ENCODE data around the gene TMC7. TPM values are rescaled to one million over a fixed set of nuclear protein-coding genes. Genes with fewer than 3 reads are reported as not detected.

Gene TMC7
- total and polyA plus RNA-seq, 2 of the 8 experiments (the other 6 are each of a cell fraction or from before 2014, with no cell fraction given) = 2.3 to 2.6 TPM

GRCh38 chr16:19008245-19009169, 24.8 kb downstream of the TMC7 start:
- Histone ChIP-seq H3K9me3 (ENCODE audit: insufficient read depth in 2 of 2, low read depth in 1 of 2, low read length in 1 of 2) (peaks cover 4 to 5% of the 10 kb centered on the region in 2 experiments; a peak in 2 of 4 replicates), H3K4me1 (replicated peaks in 1 of 4; ENCODE audit: control insufficient read depth in 3 of 4, insufficient read depth in 4 of 4, low read length in 3 of 4) (peaks cover 0 to 14% (median 5%) of the 10 kb centered on the region in 4 experiments), H3K4ac (replicated peaks; ENCODE audit: insufficient read length, low read depth, low read length) (no peak overlapping the region), H3K36me3 (ENCODE audit: control insufficient read depth in 2 of 4, insufficient read depth in 4 of 4, low read length in 3 of 4) (peaks cover 0 to 6% (median 2%) of the 10 kb centered on the region in 4 experiments; a peak in 2 of 8 replicates), H3K27ac (ENCODE audit: low read depth, low read length) (no peak overlapping the region), H2BK12ac (ENCODE audit: low read depth, low read length) (no peak overlapping the region), H2BK120ac (replicated peaks; ENCODE audit: low read depth, low read length) (no peak overlapping the region), H3K79me2 (ENCODE audit: control insufficient read depth in 1 of 2, insufficient read depth in 2 of 2, low read length in 2 of 2) (no peaks in the 10 kb centered on the region), H3K79me1 (ENCODE audit: low read depth, low read length) (no peaks in the 10 kb centered on the region), H3K23me2 (ENCODE audit: low read depth, low read length) (no peaks in the 10 kb centered on the region), H4K8ac (ENCODE audit: extremely low read depth, insufficient read depth, low read length) (peak overlapping the region; percentile 65; the same call in 1 of the 2 replicates), H3K4me3 (ENCODE audit: extremely low read depth in 1 of 4, insufficient read depth in 2 of 4, low read depth in 3 of 4, low read length in 4 of 4) (no peak overlapping the region), H4K91ac (replicated peaks; ENCODE audit: insufficient read length, low read length) (no peak overlapping the region), H2AK5ac (ENCODE audit: low read depth, low read length) (no peak overlapping the region; the same call in 1 of the 2 replicates), H3K9ac (replicated peaks in 1 of 4; ENCODE audit: extremely low read depth in 1 of 4, low read depth in 3 of 4, low read length in 3 of 4) (no peak overlapping the region), H3K14ac (ENCODE audit: insufficient read length) (no peak overlapping the region), H3K27me3 (replicated peaks in 1 of 4; ENCODE audit: control insufficient read depth in 3 of 4, extremely low read depth in 1 of 4, insufficient read depth in 3 of 4, low read length in 3 of 4) (no peaks in the 10 kb centered on the region), H4K5ac (ENCODE audit: insufficient read length, low read depth, low read length) (no peak overlapping the region), H4K20me1 (replicated peaks in 1 of 2; ENCODE audit: control insufficient read depth in 1 of 2, insufficient read depth in 2 of 2, low read length in 2 of 2) (no peaks in the 10 kb centered on the region), H3K23ac (ENCODE audit: insufficient read length) (no peak overlapping the region), H2AFZ (ENCODE audit: low read length) (no peak overlapping the region), H2BK20ac (ENCODE audit: low read length) (no peak overlapping the region), H3K4me2 (ENCODE audit: insufficient read depth in 1 of 2, low read depth in 2 of 2, low read length in 2 of 2) (no peak overlapping the region), H3K18ac (ENCODE audit: extremely low read depth, low read length) (no peak overlapping the region), H3K56ac (replicated peaks; ENCODE audit: insufficient read length, low read depth, low read length) (no peak overlapping the region), H2BK15ac (ENCODE audit: low read length) (peak overlapping the region; percentile 21; the same call in 1 of the 2 replicates), H2BK5ac (ENCODE audit: low read depth, low read length) (0 out of 2 replicates have a peak overlapping the region, but pooled peaks have one; percentile 45)
- FAIRE-seq (no peak), DNase-seq (ENCODE audit: low read depth in 1 of 2, low spot score in 2 of 2) (no peak)
- 89% methylated on average over 7 of the region's 7 CpGs; no CpG with 5 or more reads in 1 of the 2 experiments for WGBS, 2 experiments (ENCODE audit: extremely low coverage in 1 of 2, insufficient coverage in 1 of 2, insufficient read length in 1 of 2, insufficient replicate concordance in 2 of 2, low coverage in 1 of 2, low lambda C conversion rate in 2 of 2, missing lambda C conversion rate in 1 of 2)
- ChIA-PET POLR2A (ENCODE audit: partially characterized antibody) (interaction anchor here (0.6 kb wide), 1 partner anchor 193 kb away, joined by 4 read pairs; no protein-coding TSS in a partner anchor), CTCF (ENCODE audit: partially characterized antibody) (interaction anchor here (0.6 to 1.5 kb wide), 6 partner anchors 13 to 452 kb away, joined by 3 to 5 read pairs (median 3); partner anchors contain the start of gene TMC7)
- TF ChIP-seq RAD21 (IDR thresholded peaks at IDR 0.05 in 1 of 2, conservative IDR thresholded peaks at IDR 0.05 in 1 of 2; ENCODE audit: low read depth in 2 of 2, low read length in 2 of 2) = no peak

Measured in H1 (cell line).